Diencephalon (tissue), 1 donor: Measurements from ENCODE around the gene GPR75. TPM values are rescaled to one million over a fixed set of nuclear protein-coding genes. Genes with fewer than 3 reads are reported as not detected.

ENCODE experiments used
- small RNA-seq: library from RNA; depleted of rRNA; stranded (forward); fragments of <200 nt; gene quantifications from one replicate; pipeline ENCODE3, GENCODE V24; 2014
- total RNA-seq: library from RNA; depleted of rRNA; stranded (reverse); fragments of >200 nt; gene quantifications from one replicate; pipeline ENCODE4 v1.2.3, GENCODE V29; 2014

Gene GPR75
- total RNA-seq = 29.5 TPM

GRCh38 chr2:53859206-53860181, at the start of gene GPR75:
TSS of gene GPR75 (minus strand) at chr2:53859967. CDS start at chr2:53854756, 5,211 bp downstream.

Small RNAs within 50 kb of the gene (small RNA-seq; reads per million reads assigned to genes)
- gene MIR3682 = not detected

Other genes with a start within 250 kb of the GPR75 start
- gene CHAC2, start 92.2 kb downstream of the GPR75 start, total RNA-seq = 5.1 TPM
- 84.2 TPM for gene ASB3, start 73.0 kb downstream of the GPR75 start, total RNA-seq
- 64.4 TPM for gene ERLEC1, start 72.9 kb downstream of the GPR75 start, total RNA-seq
- gene PSME4, start 111.0 kb upstream of the GPR75 start, total RNA-seq = 42.9 TPM